Stimulated activated CD4-positive, alpha-beta T cell treated with anti-CD3 and anti-CD28 coated beads, TNF-alpha, amount 100 ng/mL, for 24 hours (primary cell): ENCODE results near the gene PPP1R1B.

Experiments used
- DNase-seq, 3 experiments: peaks; one replicate each; pipeline ENCODE4 v3.0.0-alpha.2; 2020; ENCODE audit warnings: low read depth in 3 of 3

PPP1R1B gene

DNA sequence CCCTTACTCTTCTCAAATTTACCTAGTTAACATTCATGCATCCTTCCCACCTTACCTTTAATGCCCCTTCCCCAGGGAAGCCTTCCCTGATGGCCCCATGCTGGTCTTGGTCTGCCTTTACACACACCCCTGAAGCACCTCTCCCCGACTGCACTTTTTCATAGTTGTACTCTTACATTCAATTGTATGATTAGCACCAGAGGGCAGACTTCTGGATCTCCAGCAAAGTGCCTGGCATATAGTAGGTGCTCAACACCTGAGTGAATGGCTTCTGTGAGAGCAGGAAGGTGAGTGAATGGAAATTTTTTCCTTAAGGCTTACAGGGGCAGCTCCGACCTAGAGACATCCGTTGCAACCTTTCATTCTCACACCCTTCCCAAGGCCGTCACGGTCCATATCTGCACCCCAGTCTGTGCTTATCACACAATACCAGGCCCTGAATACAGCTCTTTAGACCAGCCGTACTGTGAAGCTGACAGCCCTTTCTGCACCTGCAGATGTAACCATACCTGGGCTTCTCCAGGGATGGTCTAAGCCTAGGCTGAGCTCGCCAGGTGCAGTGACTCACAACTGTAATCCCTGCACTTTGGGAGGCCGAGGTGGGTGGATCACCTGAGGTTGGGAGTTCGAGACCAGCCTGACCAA lies 56.7 kb downstream of the PPP1R1B start:
- no peak for DNase-seq

GRCh38 chr17:39684369-39685192 lies 57.8 kb downstream of the PPP1R1B start:
- no peak for DNase-seq
